SK-N-SH treated with all-trans-retinoic acid at 6 μM for 48 hours (cell line): ENCODE data around the gene BMP10.
A peak's percentile ranks its signal among the peaks of the same experiment; 100 is the strongest.

ENCODE experiments used
- ATAC-seq: fragments of 200-7000 bp; cut with Tn5 transposase; 3 replicates; pipeline ENCODE4 v1.9.1; 2020; ENCODE audit warnings: mild to moderate bottlenecking, moderate library complexity
- ARNTL ChIP-seq: fragments of 450-650 bp; formaldehyde crosslinking; IDR thresholded peaks from 2 replicates; pipeline ENCODE4 v1.5.0; 2020; ENCODE audit warnings: low read depth, mild to moderate bottlenecking, moderate library complexity, borderline replicate concordance
- BACH2 ChIP-seq: fragments of 250-450 bp; sonication (Bioruptor Pico); IDR thresholded peaks from 2 replicates; pipeline ENCODE4 v1.9.0; 2021; ENCODE audit warnings: mild to moderate bottlenecking, borderline replicate concordance
- CREB5 ChIP-seq: fragments of 250-450 bp; sonication (Bioruptor Pico); IDR thresholded peaks from 2 replicates; pipeline ENCODE4 v1.5.1; 2020; ENCODE audit warnings: low read depth, mild to moderate bottlenecking, moderate library complexity
- ESRRG ChIP-seq: fragments of 250-450 bp; sonication (Bioruptor Pico); IDR thresholded peaks from 2 replicates; pipeline ENCODE4 v1.6.1; 2021; ENCODE audit warnings: mild to moderate bottlenecking
- GLIS3 ChIP-seq: fragments of 250-450 bp; sonication (Bioruptor Pico); IDR thresholded peaks from 2 replicates; pipeline ENCODE4 v1.5.0; 2020; ENCODE audit warnings: mild to moderate bottlenecking, moderate library complexity
- ISL1 ChIP-seq: fragments of 250-450 bp; sonication (Bioruptor Pico); IDR thresholded peaks from 2 replicates; pipeline ENCODE4 v2.1.2; 2022; ENCODE audit warnings: mild to moderate bottlenecking, moderate library complexity
- OSR1 ChIP-seq: fragments of 250-450 bp; sonication (Bioruptor Pico); IDR thresholded peaks from 2 replicates; pipeline ENCODE4 v1.8.0; 2022; ENCODE audit warnings: moderate library complexity, mild to moderate bottlenecking, inconsistent platforms
- PATZ1 ChIP-seq: fragments of 250-450 bp; sonication (Bioruptor Pico); IDR thresholded peaks from 2 replicates; pipeline ENCODE4 v1.8.0; 2020; ENCODE audit warnings: mild to moderate bottlenecking, moderate library complexity, borderline replicate concordance
- PPARA ChIP-seq: fragments of 250-450 bp; sonication (Bioruptor Pico); IDR thresholded peaks from 2 replicates; pipeline ENCODE4 v1.5.0; 2020; ENCODE audit warnings: mild to moderate bottlenecking, borderline replicate concordance
- RARB ChIP-seq: fragments of 250-450 bp; sonication (Bioruptor Pico); IDR thresholded peaks from 2 replicates; pipeline ENCODE4 v1.8.0; 2021; ENCODE audit warnings: mild to moderate bottlenecking, moderate library complexity
- SNAI2 ChIP-seq: fragments of 250-450 bp; sonication (Bioruptor Pico); IDR thresholded peaks from 2 replicates; pipeline ENCODE4 v1.5.0; 2020; ENCODE audit warnings: mild to moderate bottlenecking, moderate library complexity
- TCF4 ChIP-seq: fragments of 250-450 bp; sonication (Bioruptor Pico); IDR thresholded peaks from 2 replicates; pipeline ENCODE4 v1.8.0; 2021; ENCODE audit warnings: mild to moderate bottlenecking, moderate library complexity, borderline replicate concordance
- ZC3H10 ChIP-seq: fragments of 250-450 bp; sonication (Bioruptor Pico); IDR thresholded peaks from 2 replicates; pipeline ENCODE4 v1.5.1; 2021; ENCODE audit warnings: mild to moderate bottlenecking, moderate library complexity
- ZFP3 ChIP-seq: fragments of 250-450 bp; sonication (Bioruptor Pico); IDR thresholded peaks from 2 replicates; pipeline ENCODE4 v1.5.0; 2020; ENCODE audit warnings: mild to moderate bottlenecking, moderate library complexity
- ZFP30 ChIP-seq: fragments of 450-650 bp; formaldehyde crosslinking; IDR thresholded peaks from 2 replicates; pipeline ENCODE4 v1.5.0; 2022; ENCODE audit warnings: mild to moderate bottlenecking, moderate library complexity
- ZNF565 ChIP-seq: fragments of 450-650 bp; formaldehyde crosslinking; conservative IDR thresholded peaks from 2 replicates; pipeline ENCODE4 v1.5.0; 2020; ENCODE audit warnings: low read depth, mild to moderate bottlenecking, moderate library complexity
- ZNF70 ChIP-seq: fragments of 450-650 bp; formaldehyde crosslinking; IDR thresholded peaks from 2 replicates; pipeline ENCODE4 v1.5.0; 2020; ENCODE audit warnings: mild to moderate bottlenecking, moderate library complexity
- ZNF8 ChIP-seq: fragments of 450-650 bp; formaldehyde crosslinking; IDR thresholded peaks from 2 replicates; pipeline ENCODE4 v1.5.0; 2020; ENCODE audit warnings: mild to moderate bottlenecking, moderate library complexity
- TF ChIP-seq, protein P1 (sequence below): fragments of 250-450 bp; sonication (Bioruptor Pico); IDR thresholded peaks from 2 replicates; pipeline ENCODE4 v1.5.0; 2020; ENCODE audit warnings: mild to moderate bottlenecking, moderate library complexity
- TF ChIP-seq, protein P2 (sequence below): fragments of 250-450 bp; sonication (Bioruptor Pico); IDR thresholded peaks from 2 replicates; pipeline ENCODE4 v1.8.0; 2021; ENCODE audit warnings: low read depth, mild to moderate bottlenecking, moderate library complexity, borderline replicate concordance

BMP10 gene

DNA sequence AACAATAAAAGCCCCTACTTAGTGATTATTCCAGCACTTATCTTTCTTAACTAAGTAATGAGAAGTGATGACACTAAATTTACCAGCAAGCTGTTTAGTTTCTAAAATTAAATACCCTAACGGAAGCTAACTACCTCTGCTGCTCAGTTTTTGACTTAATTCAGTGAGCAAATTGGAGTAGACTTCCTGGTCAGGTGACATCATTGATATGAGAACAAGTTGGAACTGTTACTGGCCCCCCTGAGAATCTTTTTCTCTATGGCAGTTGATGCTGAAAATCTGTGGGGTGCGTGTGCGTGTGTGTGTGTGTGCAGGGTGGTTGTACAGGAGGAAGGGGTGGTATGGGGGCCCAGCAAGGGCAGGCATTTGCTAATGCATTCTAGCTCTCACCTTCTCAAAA is 35.5 kb upstream of the BMP10 start:
- TF ChIP-seq RARB (CRISPR knock-in tag) (no peak), PPARA (no peak), ZFP30 (CRISPR knock-in tag) (no peak), BACH2 (CRISPR knock-in tag) (no peak), PATZ1 (CRISPR knock-in tag) (no peak), CREB5 (CRISPR knock-in tag) (no peak), ARNTL (no peak), ZFP3 (no peak), TCF4 (CRISPR knock-in tag) (no peak), ZNF8 (CRISPR knock-in tag) (no peak), ZNF565 (CRISPR knock-in tag) (no peak), ESRRG (CRISPR knock-in tag) (no peak), ISL1 (CRISPR knock-in tag) (no peak), ZNF70 (CRISPR knock-in tag) (no peak), SNAI2 (no peak), OSR1 (CRISPR knock-in tag) (no peak), ZC3H10 (no peak), GLIS3 (CRISPR knock-in tag) (no peak)
- TF ChIP-seq, protein P1, sequence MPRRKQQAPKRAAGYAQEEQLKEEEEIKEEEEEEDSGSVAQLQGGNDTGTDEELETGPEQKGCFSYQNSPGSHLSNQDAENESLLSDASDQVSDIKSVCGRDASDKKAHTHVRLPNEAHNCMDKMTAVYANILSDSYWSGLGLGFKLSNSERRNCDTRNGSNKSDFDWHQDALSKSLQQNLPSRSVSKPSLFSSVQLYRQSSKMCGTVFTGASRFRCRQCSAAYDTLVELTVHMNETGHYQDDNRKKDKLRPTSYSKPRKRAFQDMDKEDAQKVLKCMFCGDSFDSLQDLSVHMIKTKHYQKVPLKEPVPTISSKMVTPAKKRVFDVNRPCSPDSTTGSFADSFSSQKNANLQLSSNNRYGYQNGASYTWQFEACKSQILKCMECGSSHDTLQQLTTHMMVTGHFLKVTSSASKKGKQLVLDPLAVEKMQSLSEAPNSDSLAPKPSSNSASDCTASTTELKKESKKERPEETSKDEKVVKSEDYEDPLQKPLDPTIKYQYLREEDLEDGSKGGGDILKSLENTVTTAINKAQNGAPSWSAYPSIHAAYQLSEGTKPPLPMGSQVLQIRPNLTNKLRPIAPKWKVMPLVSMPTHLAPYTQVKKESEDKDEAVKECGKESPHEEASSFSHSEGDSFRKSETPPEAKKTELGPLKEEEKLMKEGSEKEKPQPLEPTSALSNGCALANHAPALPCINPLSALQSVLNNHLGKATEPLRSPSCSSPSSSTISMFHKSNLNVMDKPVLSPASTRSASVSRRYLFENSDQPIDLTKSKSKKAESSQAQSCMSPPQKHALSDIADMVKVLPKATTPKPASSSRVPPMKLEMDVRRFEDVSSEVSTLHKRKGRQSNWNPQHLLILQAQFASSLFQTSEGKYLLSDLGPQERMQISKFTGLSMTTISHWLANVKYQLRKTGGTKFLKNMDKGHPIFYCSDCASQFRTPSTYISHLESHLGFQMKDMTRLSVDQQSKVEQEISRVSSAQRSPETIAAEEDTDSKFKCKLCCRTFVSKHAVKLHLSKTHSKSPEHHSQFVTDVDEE (CRISPR knock-in tag) = no peak
- TF ChIP-seq, protein P2, sequence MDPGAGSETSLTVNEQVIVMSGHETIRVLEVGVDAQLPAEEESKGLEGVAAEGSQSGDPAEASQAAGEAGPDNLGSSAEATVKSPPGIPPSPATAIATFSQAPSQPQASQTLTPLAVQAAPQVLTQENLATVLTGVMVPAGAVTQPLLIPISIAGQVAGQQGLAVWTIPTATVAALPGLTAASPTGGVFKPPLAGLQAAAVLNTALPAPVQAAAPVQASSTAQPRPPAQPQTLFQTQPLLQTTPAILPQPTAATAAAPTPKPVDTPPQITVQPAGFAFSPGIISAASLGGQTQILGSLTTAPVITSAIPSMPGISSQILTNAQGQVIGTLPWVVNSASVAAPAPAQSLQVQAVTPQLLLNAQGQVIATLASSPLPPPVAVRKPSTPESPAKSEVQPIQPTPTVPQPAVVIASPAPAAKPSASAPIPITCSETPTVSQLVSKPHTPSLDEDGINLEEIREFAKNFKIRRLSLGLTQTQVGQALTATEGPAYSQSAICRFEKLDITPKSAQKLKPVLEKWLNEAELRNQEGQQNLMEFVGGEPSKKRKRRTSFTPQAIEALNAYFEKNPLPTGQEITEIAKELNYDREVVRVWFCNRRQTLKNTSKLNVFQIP (CRISPR knock-in tag) = no peak
- no peak for ATAC-seq

GRCh38 chr2:68905116-68905515 is 33.9 kb upstream of the BMP10 start:
- no peak for ATAC-seq
- TF ChIP-seq ZNF70 (CRISPR knock-in tag) (no peak), ISL1 (CRISPR knock-in tag) (peak; percentile 32; the same call in 1 of the 2 replicates)

- TF ChIP-seq GLIS3 (CRISPR knock-in tag) (no peak), ZFP3 (no peak)
- ATAC-seq = no peak
Observed at GRCh38 chr2:68901561-68901960, 30.4 kb upstream of the BMP10 start.

DNA sequence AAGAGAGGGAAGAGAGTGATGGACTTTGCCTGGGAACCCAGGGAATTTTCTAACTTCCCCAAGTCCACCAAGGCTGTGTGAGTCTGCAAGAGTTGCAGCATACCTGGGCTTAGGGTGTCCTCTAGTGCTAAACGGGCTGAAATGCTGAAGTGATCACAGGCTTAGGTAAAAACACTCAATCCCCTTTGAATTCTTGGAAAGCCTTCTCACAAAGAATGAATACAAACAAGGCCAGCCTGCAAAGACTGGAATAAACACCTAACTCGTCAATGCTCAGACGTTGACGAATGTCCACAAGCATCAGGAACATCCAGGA is 30.0 kb upstream of the BMP10 start:
- ATAC-seq = 0 out of 3 replicates have a peak, but pooled peaks have one; percentile 35
- TF ChIP-seq ZFP3 (no peak), PATZ1 (CRISPR knock-in tag) (no peak), ARNTL (no peak), SNAI2 (no peak), TCF4 (CRISPR knock-in tag) (no peak), GLIS3 (CRISPR knock-in tag) (no peak), ZNF70 (CRISPR knock-in tag) (no peak), PPARA (no peak), ZNF565 (CRISPR knock-in tag) (no peak), ZC3H10 (no peak)
